ENCODE measurements around the gene EEF1AKMT2. TPM values are rescaled to one million over a fixed set of nuclear protein-coding genes. Genes with fewer than 3 reads are reported as not detected.

Gene EEF1AKMT2
- total RNA-seq, 1 donor from 2014 or later = 41.0 TPM

DNA sequence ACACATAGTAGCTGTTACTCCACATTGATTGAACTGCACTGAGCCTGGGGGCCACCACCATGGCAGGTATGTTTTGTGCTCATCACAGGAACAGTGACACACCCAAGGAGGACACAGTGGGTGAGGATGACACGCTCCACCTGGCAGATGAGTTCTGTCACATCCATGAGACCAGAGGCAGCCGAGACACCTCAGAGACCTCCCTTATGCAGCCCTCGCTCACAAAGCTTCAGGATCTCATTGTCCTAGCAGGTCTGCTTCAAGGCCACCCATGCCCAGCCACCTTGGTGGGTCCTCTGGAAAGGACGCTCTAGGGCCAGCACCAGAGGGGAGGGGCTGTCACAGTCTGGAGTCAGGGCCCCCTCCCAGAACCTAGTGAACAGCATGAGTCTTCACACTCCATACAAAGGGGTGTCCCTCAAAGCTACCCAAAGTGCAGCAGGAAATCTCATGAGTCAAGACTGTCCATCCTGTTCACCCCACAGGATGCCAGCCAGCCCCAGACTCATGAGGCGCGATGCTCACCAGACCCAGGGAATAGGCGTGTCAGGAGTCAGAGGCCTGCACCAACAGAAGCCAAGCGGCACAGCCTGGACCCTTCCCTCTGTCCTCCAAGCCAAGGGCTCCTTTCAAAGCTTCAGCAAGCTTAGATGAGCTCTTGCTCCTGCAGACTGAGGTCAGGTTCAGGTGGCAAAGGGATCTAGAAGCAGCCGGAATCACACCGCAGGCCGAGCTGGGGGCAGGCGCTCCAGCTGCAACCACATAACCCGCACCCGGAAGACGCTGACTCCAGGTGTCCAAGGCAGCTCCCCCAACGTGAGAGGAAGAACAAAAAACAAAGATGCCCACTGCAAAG is 57.1 kb downstream of the EEF1AKMT2 start:
- Mint-ChIP-seq H3K9me3 (no peaks in the 10 kb centered on the region), H3K27me3 (ENCODE audit: insufficient read depth, low read depth) (peaks cover 2% of the 10 kb centered on the region), H3K4me3 (no peak overlapping the region)

DNA sequence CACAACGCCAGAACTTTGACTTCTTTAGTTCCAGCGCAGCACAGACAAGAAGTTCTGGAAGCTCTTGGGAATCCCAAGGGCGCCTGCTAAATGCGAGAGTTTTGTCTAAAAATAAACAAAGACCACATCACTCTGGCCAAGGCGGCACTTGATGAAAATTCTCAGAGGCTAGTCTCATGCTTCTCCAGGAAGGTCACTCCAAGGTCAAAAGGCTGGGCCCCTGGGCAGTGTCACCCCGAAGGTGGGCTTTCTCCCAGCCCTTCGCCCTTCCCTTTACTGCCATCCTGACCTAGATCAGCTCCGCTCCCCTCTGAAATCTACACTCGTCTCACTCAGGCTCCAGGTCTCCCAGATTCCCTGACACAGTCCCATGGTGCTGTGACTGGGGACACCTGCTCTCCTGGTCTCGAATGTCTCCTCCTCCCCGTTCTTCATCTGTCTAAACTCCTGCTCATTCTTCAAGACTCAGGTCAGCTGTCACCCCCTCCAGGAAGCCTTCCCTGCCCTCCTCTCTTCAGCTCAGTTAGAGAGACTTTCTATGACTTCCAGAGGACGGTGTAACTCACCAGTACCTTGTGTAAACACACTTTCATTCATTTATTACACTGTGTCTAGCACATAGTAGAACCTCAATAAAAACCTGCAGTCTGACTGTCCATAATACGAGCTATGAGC is 58.0 kb downstream of the EEF1AKMT2 start:
- TF ChIP-seq, protein P1, sequence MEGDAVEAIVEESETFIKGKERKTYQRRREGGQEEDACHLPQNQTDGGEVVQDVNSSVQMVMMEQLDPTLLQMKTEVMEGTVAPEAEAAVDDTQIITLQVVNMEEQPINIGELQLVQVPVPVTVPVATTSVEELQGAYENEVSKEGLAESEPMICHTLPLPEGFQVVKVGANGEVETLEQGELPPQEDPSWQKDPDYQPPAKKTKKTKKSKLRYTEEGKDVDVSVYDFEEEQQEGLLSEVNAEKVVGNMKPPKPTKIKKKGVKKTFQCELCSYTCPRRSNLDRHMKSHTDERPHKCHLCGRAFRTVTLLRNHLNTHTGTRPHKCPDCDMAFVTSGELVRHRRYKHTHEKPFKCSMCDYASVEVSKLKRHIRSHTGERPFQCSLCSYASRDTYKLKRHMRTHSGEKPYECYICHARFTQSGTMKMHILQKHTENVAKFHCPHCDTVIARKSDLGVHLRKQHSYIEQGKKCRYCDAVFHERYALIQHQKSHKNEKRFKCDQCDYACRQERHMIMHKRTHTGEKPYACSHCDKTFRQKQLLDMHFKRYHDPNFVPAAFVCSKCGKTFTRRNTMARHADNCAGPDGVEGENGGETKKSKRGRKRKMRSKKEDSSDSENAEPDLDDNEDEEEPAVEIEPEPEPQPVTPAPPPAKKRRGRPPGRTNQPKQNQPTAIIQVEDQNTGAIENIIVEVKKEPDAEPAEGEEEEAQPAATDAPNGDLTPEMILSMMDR (IDR thresholded peaks at IDR 0.05) = no peak
- TF ChIP-seq EZH2phosphoT487 (IDR thresholded peaks at IDR 0.05) (no peak), EZH2 (IDR thresholded peaks at IDR 0.05) (no peak)
- Mint-ChIP-seq H3K4me1 (peaks cover 24% of the 10 kb centered on the region), H3K4me3 (no peak overlapping the region), H3K27me3 (ENCODE audit: insufficient read depth, low read depth) (peaks cover 2% of the 10 kb centered on the region), H3K36me3 (peaks cover 7% of the 10 kb centered on the region), H3K9me3 (no peaks in the 10 kb centered on the region), H3K27ac (no peak overlapping the region)
- peaks cover 88% of the 10 kb centered on the region for H3K79me2 ChIP-seq (ENCODE audit: low read depth)
- H3K27me3 ChIP-seq = no peaks in the 10 kb centered on the region
- no peak overlapping the region for H2AFZ ChIP-seq (replicated peaks)
- peaks cover 98% of the 10 kb centered on the region for H4K20me1 ChIP-seq (ENCODE audit: low read depth)
- DNase-seq (ENCODE audit: low spot score) = no peak
- H3K4me2 ChIP-seq = no peak overlapping the region
- H3K4me1 ChIP-seq = peaks cover 4% of the 10 kb centered on the region
- H3K9ac ChIP-seq = no peak overlapping the region
- H3K9me3 ChIP-seq (ENCODE audit: low read depth) = no peaks in the 10 kb centered on the region
- H3F3A ChIP-seq (ENCODE audit: low read depth) = peaks cover 3% of the 10 kb centered on the region
- no peak overlapping the region for H3K4me3 ChIP-seq
- no peak overlapping the region for H3K27ac ChIP-seq
- H3K36me3 ChIP-seq = no peaks in the 10 kb centered on the region

More for the DNA sequence above, 57.1 kb downstream of the EEF1AKMT2 start:
- Histone ChIP-seq H3K4me3 (no peak overlapping the region), H3K9me3 (ENCODE audit: low read depth) (no peaks in the 10 kb centered on the region), H3K4me1 (peaks cover 12% of the 10 kb centered on the region), H3K36me3 (no peaks in the 10 kb centered on the region), H3K79me2 (ENCODE audit: low read depth) (peaks cover 90% of the 10 kb centered on the region), H3K27ac (no peak overlapping the region), H3K27me3 (no peaks in the 10 kb centered on the region), H3K4me2 (no peak overlapping the region), H4K20me1 (ENCODE audit: low read depth) (peaks cover 98% of the 10 kb centered on the region), H3F3A (ENCODE audit: low read depth) (peaks cover 12% of the 10 kb centered on the region), H3K9ac (no peak overlapping the region), H2AFZ (replicated peaks) (no peak overlapping the region)
- TF ChIP-seq EZH2 (IDR thresholded peaks at IDR 0.05) (no peak), EZH2phosphoT487 (IDR thresholded peaks at IDR 0.05) (no peak)
- TF ChIP-seq, protein P1 (IDR thresholded peaks at IDR 0.05) = no peak
- no peak for DNase-seq (ENCODE audit: low spot score)
- Mint-ChIP-seq H3K36me3 (peaks cover 7% of the 10 kb centered on the region), H3K27ac (no peak overlapping the region), H3K4me1 (peaks cover 32% of the 10 kb centered on the region)

DNA sequence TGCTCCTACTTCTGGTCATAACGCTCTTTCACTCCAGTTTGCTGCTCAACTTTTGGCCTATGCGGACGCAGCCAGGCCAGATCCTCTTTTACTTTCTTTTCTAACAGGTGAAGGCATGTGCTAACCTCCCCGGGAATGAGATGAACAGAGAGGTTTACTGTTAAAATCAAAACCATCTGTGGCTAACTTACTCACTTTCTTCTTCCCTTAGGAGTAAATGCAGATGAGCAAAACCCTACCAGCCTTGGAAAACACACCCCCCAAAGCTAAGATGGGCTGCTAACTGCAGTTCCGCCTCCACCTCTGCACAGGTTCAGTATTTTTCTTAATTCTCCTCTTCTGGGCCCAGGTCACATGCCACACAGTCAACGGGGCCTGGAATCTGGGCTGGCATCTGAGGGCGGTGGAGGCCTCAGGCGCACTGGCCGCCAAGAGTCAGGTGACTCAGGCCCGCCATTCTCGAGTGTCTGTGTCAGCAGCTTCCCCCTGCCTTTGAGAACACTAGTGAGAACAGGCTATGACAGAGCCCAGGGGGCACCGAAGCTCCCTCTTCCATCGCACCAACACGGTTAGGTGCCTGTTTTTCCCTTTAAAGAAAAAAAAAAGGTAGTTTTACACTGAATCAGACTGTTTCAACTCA is 58.6 kb downstream of the EEF1AKMT2 start:
- Mint-ChIP-seq H3K4me1 (peaks cover 17% of the 10 kb centered on the region), H3K27ac (no peak overlapping the region), H3K27me3 (ENCODE audit: insufficient read depth, low read depth) (peaks cover 2% of the 10 kb centered on the region), H3K4me3 (no peak overlapping the region), H3K9me3 (no peaks in the 10 kb centered on the region), H3K36me3 (peaks cover 7% of the 10 kb centered on the region)
- no peak overlapping the region for H3K27ac ChIP-seq
- no peak overlapping the region for H2AFZ ChIP-seq (replicated peaks)
- no peaks in the 10 kb centered on the region for H3K27me3 ChIP-seq
- no peaks in the 10 kb centered on the region for H3K4me1 ChIP-seq
- no peaks in the 10 kb centered on the region for H3K36me3 ChIP-seq
- H3F3A ChIP-seq (ENCODE audit: low read depth) = no peaks in the 10 kb centered on the region
- no peak for DNase-seq (ENCODE audit: low spot score)
- no peak overlapping the region for H3K9ac ChIP-seq
- no peak overlapping the region for H3K4me2 ChIP-seq
- H3K4me3 ChIP-seq = no peak overlapping the region
- no peaks in the 10 kb centered on the region for H3K9me3 ChIP-seq (ENCODE audit: low read depth)
- no peak for TF ChIP-seq EZH2phosphoT487 (IDR thresholded peaks at IDR 0.05)
- H4K20me1 ChIP-seq (ENCODE audit: low read depth) = peaks cover 98% of the 10 kb centered on the region
- peaks cover 88% of the 10 kb centered on the region for H3K79me2 ChIP-seq (ENCODE audit: low read depth)

All from neural progenitor cell (in vitro differentiated cells).